OCI-M1 (cell line): Measurements from ENCODE around the gene ST6GALNAC2.

ENCODE experiments used
- DNase-seq: peaks from one replicate; lab custom pipeline; 2025; lab: John Stamatoyannopoulos, UW

The ST6GALNAC2 gene

GRCh38 chr17:76599694-76600460 is 14.2 kb upstream of the ST6GALNAC2 start:
- DNase-seq, result no peak

- no peak for DNase-seq
Observed at GRCh38 chr17:76598004-76598439, 12.4 kb upstream of the ST6GALNAC2 start.

- no peak for DNase-seq
Observed at GRCh38 chr17:76597156-76598003, 11.7 kb upstream of the ST6GALNAC2 start.

GRCh38 chr17:76594690-76595089 is 9.0 kb upstream of the ST6GALNAC2 start:
- DNase-seq, result no peak

- DNase-seq, result no peak
Observed at GRCh38 chr17:76593959-76594358, 8.3 kb upstream of the ST6GALNAC2 start.

GRCh38 chr17:76593384-76593826 is 7.7 kb upstream of the ST6GALNAC2 start:
- no peak for DNase-seq

- DNase-seq, result no peak
Observed at GRCh38 chr17:76588182-76588581, 2.5 kb upstream of the ST6GALNAC2 start.

GRCh38 chr17:76586741-76587487 is 1.3 kb upstream of the ST6GALNAC2 start:
- no peak for DNase-seq

- DNase-seq, result no peak
Observed at GRCh38 chr17:76585033-76585648, 519 bp downstream of the ST6GALNAC2 start.

- DNase-seq, result no peak
Observed at GRCh38 chr17:76584427-76585032, 1.1 kb downstream of the ST6GALNAC2 start.

GRCh38 chr17:76582660-76583059 is 3.0 kb downstream of the ST6GALNAC2 start:
- no peak for DNase-seq

GRCh38 chr17:76581515-76581914 is 4.1 kb downstream of the ST6GALNAC2 start:
- DNase-seq, result no peak

- no peak for DNase-seq
Observed at GRCh38 chr17:76579281-76579680, 6.4 kb downstream of the ST6GALNAC2 start.

- no peak for DNase-seq
Observed at GRCh38 chr17:76578376-76578775, 7.3 kb downstream of the ST6GALNAC2 start.

GRCh38 chr17:76577876-76578275 is 7.8 kb downstream of the ST6GALNAC2 start:
- no peak for DNase-seq

GRCh38 chr17:76576189-76576588 is 9.5 kb downstream of the ST6GALNAC2 start:
- DNase-seq, result no peak

GRCh38 chr17:76575570-76575969 is 10.1 kb downstream of the ST6GALNAC2 start:
- DNase-seq, result no peak

GRCh38 chr17:76574166-76574565 is 11.5 kb downstream of the ST6GALNAC2 start:
- no peak for DNase-seq

- no peak for DNase-seq
Observed at GRCh38 chr17:76573096-76573495, 12.6 kb downstream of the ST6GALNAC2 start.

GRCh38 chr17:76572201-76572910 is 13.3 kb downstream of the ST6GALNAC2 start:
- DNase-seq, result no peak
